GM21390 (cell line): ENCODE measurements around the gene ARHGEF7.

Experiments used
- ATAC-seq: cut with Tn5 transposase; IDR thresholded peaks from one replicate; pipeline ENCODE4 v1.9.1; 2021; ENCODE audit not compliant: unreplicated experiment

Gene ARHGEF7

GRCh38 chr13:111292710-111293485 is 177.8 kb downstream of the ARHGEF7 start:
- ATAC-seq = no peak

DNA sequence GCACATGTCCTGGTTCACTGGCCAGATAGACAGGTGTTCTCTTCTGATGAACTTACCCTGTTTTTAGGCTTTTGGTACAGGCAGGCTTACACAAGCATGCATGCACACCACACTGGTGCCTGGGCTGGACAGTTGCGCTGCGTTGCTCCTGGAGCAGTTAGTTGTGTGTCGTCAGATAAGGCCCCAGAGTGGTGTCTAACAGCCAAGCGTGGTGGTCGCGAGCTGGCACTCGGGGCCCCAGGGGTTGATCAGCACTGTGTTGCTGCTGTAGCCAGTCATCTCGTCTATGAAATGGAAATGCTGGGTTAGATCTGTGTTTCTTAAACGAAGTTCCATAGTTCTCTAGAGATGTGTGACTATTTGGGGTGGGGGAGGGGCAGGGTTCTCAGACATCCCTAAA is 180.8 kb downstream of the ARHGEF7 start:
- ATAC-seq = no peak

DNA sequence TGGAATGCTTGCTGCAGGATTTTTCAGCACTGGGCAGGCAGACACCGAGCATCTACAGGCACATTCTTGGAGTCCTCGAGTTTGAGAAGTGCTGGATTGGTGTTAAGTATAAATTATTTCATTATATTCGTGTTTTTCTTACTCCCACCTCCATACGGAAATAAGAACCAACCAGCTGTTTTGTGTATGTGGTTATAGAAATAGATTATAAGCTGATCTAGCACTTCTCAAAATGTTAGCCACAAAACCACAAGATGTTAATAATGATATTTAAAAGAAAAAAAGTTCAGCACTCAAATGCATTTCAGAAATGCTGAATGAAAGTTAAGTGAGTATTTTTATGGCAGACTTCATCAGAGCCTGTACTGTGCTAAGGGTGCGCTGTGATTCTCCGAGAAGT is 181.3 kb downstream of the ARHGEF7 start:
- ATAC-seq = no peak

DNA sequence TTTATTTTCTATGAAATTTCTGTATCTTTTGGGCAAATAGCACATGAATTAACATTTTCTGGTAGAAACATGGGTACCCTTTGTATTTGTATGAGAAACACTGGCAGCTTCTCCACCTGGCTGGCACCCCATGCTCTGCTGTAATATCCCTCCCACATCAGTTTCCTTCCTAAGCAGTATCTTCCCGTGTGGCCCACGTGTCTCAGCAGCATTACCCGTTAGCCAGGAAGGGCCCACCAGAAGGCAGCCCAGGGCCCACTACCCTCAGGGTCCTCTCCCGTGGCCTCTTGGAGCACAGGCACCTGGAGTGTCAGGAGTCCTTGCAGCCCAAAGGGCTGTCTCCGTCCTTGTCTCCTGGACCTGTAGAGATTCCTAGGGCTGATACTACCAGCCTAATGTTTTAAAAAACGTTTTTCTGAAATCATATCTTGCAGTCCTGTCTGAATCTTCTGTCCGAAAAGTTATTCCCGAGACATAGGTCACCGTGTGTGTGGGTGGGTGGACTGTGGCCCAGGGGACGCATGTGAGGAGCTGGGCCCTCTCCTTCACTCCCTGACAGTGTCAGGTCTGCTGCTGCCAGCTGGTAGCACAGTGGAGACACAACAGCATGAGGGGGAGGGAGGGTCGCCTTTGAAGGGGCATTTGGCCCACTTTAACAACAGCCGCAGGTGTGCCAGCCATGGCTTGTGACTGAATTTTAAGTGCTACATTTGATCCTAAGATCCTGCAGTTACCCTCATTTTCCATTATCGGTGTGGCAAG is 183.3 kb downstream of the ARHGEF7 start:
- ATAC-seq = no peak

DNA sequence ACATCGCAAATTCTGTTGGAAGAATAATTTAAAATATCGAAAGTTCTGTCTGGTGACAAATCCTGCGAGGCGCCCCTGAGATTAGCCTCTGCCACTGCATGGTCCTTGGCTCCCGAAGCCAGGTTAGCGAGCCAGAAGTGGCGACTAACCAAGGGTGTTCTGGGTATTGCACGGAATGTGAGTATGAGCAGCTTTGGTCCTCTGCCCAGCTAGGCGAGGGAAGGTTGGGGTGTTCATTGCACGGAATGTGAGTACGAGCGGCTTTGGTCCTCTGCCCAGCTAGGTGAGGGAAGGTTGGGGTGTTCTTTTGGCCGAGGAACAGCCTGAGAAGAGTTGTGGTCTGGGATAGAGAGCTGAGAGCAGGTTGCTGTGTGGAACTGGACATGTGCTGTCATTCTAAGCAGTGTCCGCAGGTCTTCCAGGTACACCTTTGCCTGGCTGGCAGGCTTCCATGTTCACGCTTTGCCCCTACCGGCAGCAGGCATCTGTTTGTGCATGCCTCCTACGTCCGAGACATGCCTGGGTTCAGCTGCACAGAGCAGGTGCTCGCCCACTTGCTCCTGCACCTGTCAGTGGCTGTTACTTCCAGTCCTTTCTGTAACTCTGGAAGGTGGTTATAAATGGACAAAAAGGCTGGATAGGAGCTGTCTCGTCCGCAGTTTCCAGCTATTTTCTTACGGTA is 187.1 kb downstream of the ARHGEF7 start:
- no peak for ATAC-seq

GRCh38 chr13:111303559-111303958 is 188.4 kb downstream of the ARHGEF7 start:
- ATAC-seq = no peak

DNA sequence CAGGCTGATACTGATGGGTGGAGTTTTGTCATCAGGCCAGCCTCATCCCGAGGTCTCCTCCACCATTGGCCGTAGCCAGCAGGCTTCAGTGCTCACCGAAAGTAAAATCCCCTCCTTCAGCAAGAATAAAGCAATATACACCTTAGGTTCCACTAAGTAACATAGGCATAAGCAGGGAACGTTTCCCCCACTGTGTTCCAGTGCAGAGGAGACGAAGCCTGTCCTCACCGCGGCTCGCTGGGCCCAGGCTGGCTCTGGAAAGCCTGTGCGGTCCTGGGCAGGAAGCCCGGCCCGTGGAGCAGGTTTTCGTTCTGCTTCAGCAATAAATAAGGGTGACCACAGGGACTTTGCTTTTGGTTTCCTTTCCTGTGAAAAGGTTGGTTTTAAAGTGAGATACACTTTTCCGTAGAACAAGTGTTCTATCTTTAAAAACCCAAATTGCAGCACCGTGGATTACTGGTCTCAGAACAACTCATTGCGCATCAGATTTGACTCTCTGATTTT is 189.0 kb downstream of the ARHGEF7 start:
- peak; percentile 94 for ATAC-seq

GRCh38 chr13:111304603-111305289 is 189.6 kb downstream of the ARHGEF7 start:
- peak; percentile 8 for ATAC-seq

DNA sequence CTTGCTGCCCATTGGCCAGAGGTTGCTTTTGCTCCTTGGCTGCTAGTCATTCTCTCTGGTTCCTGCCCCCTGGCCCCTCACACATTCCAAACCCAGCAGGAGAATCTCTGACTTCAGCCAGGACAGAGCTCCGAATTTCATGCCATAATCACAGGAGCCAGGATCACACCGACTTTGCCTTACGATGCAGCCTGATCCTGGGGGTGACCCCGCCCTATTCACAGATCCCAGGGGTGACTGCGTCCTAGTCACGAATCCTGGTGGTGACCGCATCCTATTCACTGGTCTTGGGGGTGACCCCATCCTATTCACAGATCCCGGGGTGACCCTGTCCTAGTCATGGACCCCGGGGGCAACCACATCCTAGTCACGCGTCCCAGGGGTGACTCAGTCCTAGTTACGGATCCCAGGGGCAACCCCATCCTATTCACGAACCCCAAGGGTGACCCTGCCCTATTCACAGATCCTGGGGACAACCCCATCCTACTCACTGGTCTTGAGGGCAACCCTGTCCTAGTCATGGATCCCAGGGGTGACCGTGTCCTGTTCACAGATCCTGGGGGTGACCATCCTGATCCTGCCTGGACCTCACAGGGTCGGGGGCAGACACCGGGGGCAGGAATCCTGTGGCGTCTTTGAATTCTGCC is 198.0 kb downstream of the ARHGEF7 start:
- ATAC-seq = no peak

- no peak for ATAC-seq
These were observed 198.9 kb downstream of the ARHGEF7 start for GRCh38 chr13:111313911-111314425.

GRCh38 chr13:111314852-111315251 is 199.7 kb downstream of the ARHGEF7 start:
- ATAC-seq = no peak

DNA sequence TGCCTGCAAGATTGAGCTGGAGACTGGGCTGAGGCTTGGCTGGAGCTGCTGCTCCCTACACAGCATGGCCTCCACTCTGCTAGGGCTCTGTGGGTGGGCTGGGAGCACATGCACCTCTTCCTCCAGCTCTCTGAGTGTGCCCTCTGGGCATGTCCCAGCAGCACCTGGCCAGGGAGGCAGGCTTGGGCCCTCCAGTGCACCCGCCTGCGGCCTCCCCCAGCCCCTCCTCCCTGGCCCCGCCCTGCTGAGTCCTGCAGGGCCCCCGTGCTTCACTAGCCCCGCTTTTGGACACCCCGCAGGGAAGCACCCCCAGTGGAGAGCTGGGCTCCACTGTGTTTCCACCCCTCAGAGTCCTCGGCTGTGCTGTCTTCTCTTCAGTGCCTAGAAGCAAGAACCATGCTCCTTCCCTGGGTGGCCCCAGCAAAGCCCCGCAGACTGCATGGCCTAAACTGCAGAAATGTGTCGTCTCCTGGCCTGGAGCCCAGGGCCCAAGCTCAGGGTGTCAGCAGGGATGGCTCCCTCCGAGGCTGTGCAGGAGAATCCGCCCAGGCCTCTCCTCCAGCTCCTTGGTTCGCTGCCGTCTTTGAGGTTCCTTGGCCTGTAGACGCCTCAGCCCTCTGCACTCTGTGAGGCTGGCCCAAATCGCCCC is 200.4 kb downstream of the ARHGEF7 start:
- ATAC-seq = no peak

- ATAC-seq = no peak
These were observed 201.1 kb downstream of the ARHGEF7 start for GRCh38 chr13:111316161-111316730.

- no peak for ATAC-seq
These were observed 202.0 kb downstream of the ARHGEF7 start for GRCh38 chr13:111317042-111317550.

DNA sequence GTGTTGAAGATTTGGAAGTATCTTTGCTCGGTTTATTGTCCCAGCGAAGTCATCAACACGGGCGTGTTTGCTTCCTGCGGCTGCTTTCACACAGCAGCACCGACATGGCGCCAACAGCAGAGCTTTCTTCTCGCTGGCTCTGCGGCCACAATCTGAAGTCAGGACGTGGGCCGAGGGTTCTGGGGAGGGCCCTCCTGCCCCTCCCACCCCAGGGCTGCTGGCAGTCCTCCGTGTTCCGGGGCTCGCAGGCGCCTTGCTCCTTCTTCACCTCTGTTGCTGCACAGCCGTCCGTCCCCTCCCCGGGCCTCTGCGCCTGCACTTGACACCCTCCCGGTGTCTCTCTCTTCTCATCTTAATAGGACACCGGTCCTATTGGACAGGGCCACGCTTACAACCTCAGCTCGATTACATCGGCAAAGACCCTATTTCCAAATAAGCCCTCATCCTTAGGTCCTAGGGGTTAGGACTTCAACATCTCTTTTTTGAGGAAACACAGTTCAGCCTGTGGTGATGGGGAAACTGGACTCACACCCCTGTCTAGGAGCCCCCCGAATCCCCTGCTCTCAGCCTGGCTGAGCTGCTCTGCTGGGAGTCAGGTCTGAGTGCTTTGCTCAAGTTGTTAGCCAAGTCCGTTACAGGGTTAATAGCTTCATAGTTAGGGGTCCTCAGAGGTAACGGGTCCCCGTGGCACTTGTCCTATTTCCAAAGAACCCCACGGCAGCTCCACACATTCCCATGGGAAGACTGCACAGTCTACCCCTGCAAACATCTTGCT is 202.6 kb downstream of the ARHGEF7 start:
- ATAC-seq = no peak

- ATAC-seq = no peak
These were observed 203.3 kb downstream of the ARHGEF7 start for GRCh38 chr13:111318386-111318785.

DNA sequence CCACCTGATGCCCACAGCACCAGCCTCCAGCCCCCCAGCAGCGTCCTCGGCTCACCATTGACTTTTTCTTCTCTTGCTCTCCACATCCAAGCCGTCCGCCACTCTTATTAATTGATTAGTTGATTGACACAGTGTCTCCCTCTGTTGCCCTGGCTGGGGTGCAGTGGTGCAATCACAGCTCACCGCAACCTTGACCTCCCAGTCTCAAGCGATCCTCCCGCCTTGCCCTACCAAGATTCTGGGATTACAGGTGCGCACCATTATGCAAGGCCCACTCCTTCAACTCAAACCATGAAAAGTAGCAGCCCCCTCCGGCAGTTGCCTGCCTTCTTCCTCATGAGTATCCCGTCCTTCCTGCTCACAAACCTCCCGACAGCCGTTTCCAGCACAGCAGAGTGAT is 204.4 kb downstream of the ARHGEF7 start:
- no peak for ATAC-seq
